K562 (cell line): ENCODE results near the gene LZTS3. TPM values are rescaled to one million over a fixed set of nuclear protein-coding genes. Genes with fewer than 3 reads are reported as not detected.

Experiments used
- CREBBP ChIP-seq: IDR thresholded peaks from one replicate; pipeline ENCODE4 v1.6.1; 2012; ENCODE audit warnings: low read depth, mild to moderate bottlenecking, control low read depth, inconsistent platforms, low read length
- ETS1 ChIP-seq: conservative IDR thresholded peaks from 2 replicates; pipeline ENCODE4 v1.6.1; 2011; ENCODE audit warnings: low read depth, mild to moderate bottlenecking, low read length; ENCODE audit not compliant: control insufficient read depth
- GMEB1 ChIP-seq: fragments of 250-450 bp; sonication (Bioruptor Pico); IDR thresholded peaks from 2 replicates; pipeline ENCODE4 v1.4.0; 2020; ENCODE audit warnings: mild to moderate bottlenecking
- HEY1 ChIP-seq: fragments of 250-450 bp; sonication (Bioruptor Pico); IDR thresholded peaks from 2 replicates; pipeline ENCODE4 v1.5.0; 2020; ENCODE audit warnings: mild to moderate bottlenecking, moderate library complexity, borderline replicate concordance
- KAT2B ChIP-seq: IDR thresholded peaks from one replicate; pipeline ENCODE4 v1.6.1; 2012; ENCODE audit warnings: low read depth, mild to moderate bottlenecking, control low read depth, inconsistent platforms, low read length, moderate library complexity
- MCM2 ChIP-seq: fragments of 450-650 bp; IDR thresholded peaks from 2 replicates; pipeline ENCODE4 v1.6.1; 2017; ENCODE audit warnings: low read depth, mild to moderate bottlenecking
- MCM3 ChIP-seq: fragments of 450-650 bp; IDR thresholded peaks from 2 replicates; pipeline ENCODE4 v1.6.1; 2016
- NCOA4 ChIP-seq: fragments of 450-650 bp; IDR thresholded peaks from 2 replicates; pipeline ENCODE4 v1.6.1; 2018; ENCODE audit warnings: mild to moderate bottlenecking; ENCODE audit not compliant: partially characterized antibody
- PML ChIP-seq: IDR thresholded peaks from 2 replicates; pipeline ENCODE4 v1.6.1; 2012; ENCODE audit warnings: low read length, inconsistent platforms
- POLR2A ChIP-seq: fragments of 450-650 bp; conservative IDR thresholded peaks from 2 replicates; pipeline ENCODE4 v1.6.1; 2016
- POLR3A ChIP-seq: IDR thresholded peaks from 2 replicates; pipeline ENCODE4 v1.6.1; 2011; ENCODE audit warnings: borderline replicate concordance, mild to moderate bottlenecking, moderate library complexity; ENCODE audit not compliant: insufficient read length, insufficient read depth; ENCODE audit errors: extremely low read depth
- RBFOX2 ChIP-seq: fragments of 200-400 bp; formaldehyde crosslinking; IDR thresholded peaks from 2 replicates; pipeline ENCODE4 v1.6.1; 2017; ENCODE audit warnings: low read depth, mild to moderate bottlenecking, low read length, moderate library complexity
- RBM22 ChIP-seq: fragments of 200-400 bp; formaldehyde crosslinking; IDR thresholded peaks from 2 replicates; pipeline ENCODE4 v1.6.1; 2018; ENCODE audit warnings: low read length, low read depth; ENCODE audit not compliant: poor library complexity, severe bottlenecking
- SPI1 ChIP-seq: IDR thresholded peaks from 2 replicates; pipeline ENCODE4 v1.6.1; 2011; ENCODE audit warnings: low read depth, low read length, control low read depth, borderline replicate concordance
- SRF ChIP-seq, 2 experiments: fragments of 250-450, 450-650 bp in 1 of 2; sonication (Bioruptor Pico) in 1 of 2; sonication (generic) in 1 of 2; formaldehyde crosslinking; IDR thresholded peaks; 2 replicates each; pipeline versions ENCODE4 v1.5.0 to v1.5.1; 2020 to 2022; ENCODE audit warnings: mild to moderate bottlenecking in 1 of 2, missing genetic modification reagents in 1 of 2
- TOE1 ChIP-seq, 2 experiments: fragments of 450-650 bp in 1 of 2; sonication (generic) in 1 of 2; formaldehyde crosslinking in 1 of 2; IDR thresholded peaks; 2 replicates each; pipeline versions ENCODE4 v1.7.1 to v1.8.0; 2016 to 2022; ENCODE audit warnings: borderline replicate concordance in 2 of 2, mild to moderate bottlenecking in 2 of 2, antibody characterized with exemption in 1 of 2, inconsistent platforms in 1 of 2, low read depth in 1 of 2, missing genetic modification reagents in 1 of 2, moderate library complexity in 1 of 2
- YY1 ChIP-seq, 3 experiments: IDR thresholded peaks; 2 replicates each; pipeline ENCODE4 v1.6.1; 2011; ENCODE audit warnings: low read length in 2 of 3, mild to moderate bottlenecking in 2 of 3, moderate library complexity in 2 of 3, borderline replicate concordance in 1 of 3, control low read depth in 1 of 3, low read depth in 1 of 3; ENCODE audit not compliant: insufficient read depth in 3 of 3, insufficient replicate concordance in 2 of 3, control insufficient read depth in 1 of 3, insufficient read length in 1 of 3; ENCODE audit errors: extremely low read depth in 1 of 3
- ZZZ3 ChIP-seq: fragments of 450-650 bp; IDR thresholded peaks from 2 replicates; pipeline ENCODE4 v1.6.1; 2016; ENCODE audit warnings: antibody characterized with exemption, mild to moderate bottlenecking, moderate library complexity
- polyA plus RNA-seq, 8 experiments: library from polyadenylated mRNA; depleted of rRNA in 4 of 8; stranded (reverse) in 5 of 8; unstranded in 3 of 8; fragments of >200 nt; fragmentation: Nextera tagmentation in 2 of 8; fragmentation: Illumina TruSeq in 1 of 8; extraction: Ambion mirVana in 2 of 8; extraction: Trizol in 1 of 8; gene quantifications; 2 replicates each; pipeline versions ENCODE4 v1.2.1 to v1.2.3, GENCODE V29; 2011 to 2014; ENCODE audit warnings: inconsistent platforms in 1 of 8, missing spikeins in 1 of 8
- total RNA-seq, 7 experiments: library from RNA; depleted of rRNA in 6 of 7; stranded (reverse); fragments of >200 nt in 6 of 7; fragmentation: Illumina TruSeq in 2 of 7; extraction: Trizol in 2 of 7; gene quantifications; 2 replicates each; pipeline versions ENCODE4 v1.2.1 to v1.2.3, GENCODE V29; 2011 to 2021; ENCODE audit warnings: low replicate concordance in 1 of 7
- TF ChIP-seq, protein P1 (sequence below): sonication (generic); formaldehyde crosslinking; IDR thresholded peaks from 2 replicates; pipeline ENCODE4 v1.9.0; 2022; ENCODE audit warnings: mild to moderate bottlenecking, missing genetic modification reagents
- TF ChIP-seq, protein P2 (sequence below): sonication (generic); formaldehyde crosslinking; IDR thresholded peaks from 2 replicates; pipeline ENCODE4 v1.8.0; 2022; ENCODE audit warnings: mild to moderate bottlenecking, low read depth, missing genetic modification reagents
- TF ChIP-seq, protein P3 (sequence below), 2 experiments: IDR thresholded peaks; 2 replicates each; pipeline ENCODE4 v1.6.1; 2011; ENCODE audit warnings: borderline replicate concordance in 1 of 2, control low read depth in 1 of 2, low read depth in 1 of 2, low read length in 1 of 2, mild to moderate bottlenecking in 1 of 2, mixed read lengths in 1 of 2, moderate library complexity in 1 of 2; ENCODE audit not compliant: insufficient read depth in 1 of 2, insufficient read length in 1 of 2, poor library complexity in 1 of 2, severe bottlenecking in 1 of 2; ENCODE audit errors: extremely low read depth in 1 of 2

Gene LZTS3
- total and polyA plus RNA-seq, 9 of the 15 experiments (the other 6 are each of a cell fraction or from before 2014, with no cell fraction given): 0.07 to 2.9 (median 2.0) TPM

- no peak for TF ChIP-seq SPI1
- TF ChIP-seq HEY1 (CRISPR knock-in tag): no peak
- peak in 2 of 3 experiments; percentile 24 to 63 for TF ChIP-seq YY1 (IDR thresholded peaks at IDR 0.05; ENCODE audit: borderline replicate concordance in 1 of 3, control insufficient read depth in 1 of 3, extremely low read depth in 1 of 3, insufficient read depth in 3 of 3, insufficient read length in 1 of 3, insufficient replicate concordance in 2 of 3, low read depth in 1 of 3, low read length in 2 of 3)
- TF ChIP-seq, protein P1, sequence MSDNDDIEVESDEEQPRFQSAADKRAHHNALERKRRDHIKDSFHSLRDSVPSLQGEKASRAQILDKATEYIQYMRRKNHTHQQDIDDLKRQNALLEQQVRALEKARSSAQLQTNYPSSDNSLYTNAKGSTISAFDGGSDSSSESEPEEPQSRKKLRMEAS (CRISPR knock-in tag): peak; percentile 24; the same call in 1 of the 2 replicates
- TF ChIP-seq MCM3: no peak
- TF ChIP-seq ZZZ3: no peak
- peak; percentile 84 for TF ChIP-seq RBFOX2
- no peak for TF ChIP-seq TOE1 (IDR thresholded peaks at IDR 0.05; ENCODE audit: borderline replicate concordance)
- TF ChIP-seq TOE1 (CRISPR knock-in tag; IDR thresholded peaks at IDR 0.05; ENCODE audit: borderline replicate concordance, low read depth): no peak
- TF ChIP-seq SRF (CRISPR knock-in tag; IDR thresholded peaks at IDR 0.05): no peak
- no peak for TF ChIP-seq POLR3A
- no peak for TF ChIP-seq GMEB1 (CRISPR knock-in tag)
- TF ChIP-seq NCOA4: no peak
- peak; percentile 89 for TF ChIP-seq POLR2A
- TF ChIP-seq ETS1: no peak
- TF ChIP-seq, protein P2, sequence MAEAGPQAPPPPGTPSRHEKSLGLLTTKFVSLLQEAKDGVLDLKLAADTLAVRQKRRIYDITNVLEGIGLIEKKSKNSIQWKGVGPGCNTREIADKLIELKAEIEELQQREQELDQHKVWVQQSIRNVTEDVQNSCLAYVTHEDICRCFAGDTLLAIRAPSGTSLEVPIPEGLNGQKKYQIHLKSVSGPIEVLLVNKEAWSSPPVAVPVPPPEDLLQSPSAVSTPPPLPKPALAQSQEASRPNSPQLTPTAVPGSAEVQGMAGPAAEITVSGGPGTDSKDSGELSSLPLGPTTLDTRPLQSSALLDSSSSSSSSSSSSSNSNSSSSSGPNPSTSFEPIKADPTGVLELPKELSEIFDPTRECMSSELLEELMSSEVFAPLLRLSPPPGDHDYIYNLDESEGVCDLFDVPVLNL (CRISPR knock-in tag): 0 out of 2 replicates have a peak, but pooled peaks have one; percentile 35
- TF ChIP-seq CREBBP: no peak
- no peak for TF ChIP-seq RBM22
- TF ChIP-seq PML: peak; percentile 37; the same call in 1 of the 2 replicates
- no peak for TF ChIP-seq KAT2B
- TF ChIP-seq, protein P3, sequence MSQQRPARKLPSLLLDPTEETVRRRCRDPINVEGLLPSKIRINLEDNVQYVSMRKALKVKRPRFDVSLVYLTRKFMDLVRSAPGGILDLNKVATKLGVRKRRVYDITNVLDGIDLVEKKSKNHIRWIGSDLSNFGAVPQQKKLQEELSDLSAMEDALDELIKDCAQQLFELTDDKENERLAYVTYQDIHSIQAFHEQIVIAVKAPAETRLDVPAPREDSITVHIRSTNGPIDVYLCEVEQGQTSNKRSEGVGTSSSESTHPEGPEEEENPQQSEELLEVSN (IDR thresholded peaks at IDR 0.05; ENCODE audit: borderline replicate concordance in 1 of 2, extremely low read depth in 1 of 2, insufficient read depth in 1 of 2, insufficient read length in 1 of 2, low read depth in 1 of 2, low read length in 1 of 2, poor library complexity in 1 of 2, severe bottlenecking in 1 of 2): peak in 1 of 2 experiments; percentile 66
- no peak for TF ChIP-seq MCM2
Measured at GRCh38 chr20:3204124-3204794, 30.9 kb upstream of the LZTS3 start, which contains the start of gene DDRGK1 (continued).
